ENCODE data around the gene MUC5B. TPM values are rescaled to one million over a fixed set of nuclear protein-coding genes. Genes with fewer than 3 reads are reported as not detected.

Gene MUC5B
- total RNA-seq, 2 experiments from 2014 or later = not detected

DNA sequence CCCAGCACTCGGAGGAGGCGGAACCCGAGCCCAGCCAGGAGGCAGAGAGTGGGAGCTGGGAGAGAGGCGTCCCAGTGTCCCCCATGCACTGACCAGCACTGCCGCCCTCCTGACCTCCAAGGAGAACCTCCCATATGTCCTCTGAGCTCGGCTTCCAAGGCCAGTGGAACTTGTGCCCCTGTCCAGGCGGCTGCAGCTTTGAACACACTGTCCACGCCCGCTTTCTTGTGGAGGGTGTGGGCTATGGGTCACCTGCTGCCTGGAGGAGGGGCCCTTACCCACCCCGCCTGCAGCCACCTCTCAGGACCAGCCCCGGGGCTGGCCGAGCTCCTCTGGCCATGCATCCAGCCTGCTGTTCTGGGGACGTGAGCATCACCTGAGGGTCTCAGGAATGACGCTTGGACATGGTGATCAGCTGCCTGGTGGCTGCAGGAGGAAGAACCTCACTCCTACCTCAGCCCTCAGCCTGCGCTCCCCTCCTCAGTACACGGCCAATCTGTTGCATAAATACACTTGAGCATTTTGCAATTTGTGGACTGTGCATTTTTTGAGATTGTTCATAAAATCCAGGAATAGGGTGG lies 22.2 kb upstream of the MUC5B start:
- Mint-ChIP-seq H3K27me3 (no peaks in the 10 kb centered on the region), H3K27ac (no peak overlapping the region), H3K4me1 (ENCODE audit: low read depth) (no peaks in the 10 kb centered on the region), H3K9me3 (no peaks in the 10 kb centered on the region), H3K4me3 (no peak overlapping the region), H3K36me3 (ENCODE audit: low read depth) (no peaks in the 10 kb centered on the region)
- no peaks in the 10 kb centered on the region for H3K9me3 ChIP-seq (ENCODE audit: control insufficient read depth in 1 of 2, insufficient read depth in 1 of 2, low read length in 2 of 2)
- peaks cover 0 to 3% of the 10 kb centered on the region in 2 experiments for H3K27me3 ChIP-seq (ENCODE audit: control insufficient read depth in 1 of 2, insufficient read depth in 2 of 2, low read length in 2 of 2)
- TF ChIP-seq, protein P1, sequence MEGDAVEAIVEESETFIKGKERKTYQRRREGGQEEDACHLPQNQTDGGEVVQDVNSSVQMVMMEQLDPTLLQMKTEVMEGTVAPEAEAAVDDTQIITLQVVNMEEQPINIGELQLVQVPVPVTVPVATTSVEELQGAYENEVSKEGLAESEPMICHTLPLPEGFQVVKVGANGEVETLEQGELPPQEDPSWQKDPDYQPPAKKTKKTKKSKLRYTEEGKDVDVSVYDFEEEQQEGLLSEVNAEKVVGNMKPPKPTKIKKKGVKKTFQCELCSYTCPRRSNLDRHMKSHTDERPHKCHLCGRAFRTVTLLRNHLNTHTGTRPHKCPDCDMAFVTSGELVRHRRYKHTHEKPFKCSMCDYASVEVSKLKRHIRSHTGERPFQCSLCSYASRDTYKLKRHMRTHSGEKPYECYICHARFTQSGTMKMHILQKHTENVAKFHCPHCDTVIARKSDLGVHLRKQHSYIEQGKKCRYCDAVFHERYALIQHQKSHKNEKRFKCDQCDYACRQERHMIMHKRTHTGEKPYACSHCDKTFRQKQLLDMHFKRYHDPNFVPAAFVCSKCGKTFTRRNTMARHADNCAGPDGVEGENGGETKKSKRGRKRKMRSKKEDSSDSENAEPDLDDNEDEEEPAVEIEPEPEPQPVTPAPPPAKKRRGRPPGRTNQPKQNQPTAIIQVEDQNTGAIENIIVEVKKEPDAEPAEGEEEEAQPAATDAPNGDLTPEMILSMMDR (IDR thresholded peaks at IDR 0.05) = no peak
- no peak overlapping the region for H3K4me3 ChIP-seq (ENCODE audit: low read length)
- intact Hi-C loops (cut with DNase I, micrococcal nuclease) = no loop called here
- no peak overlapping the region for H3K27ac ChIP-seq (ENCODE audit: low read depth in 1 of 2, low read length in 2 of 2)
- ATAC-seq (ENCODE audit: poor library complexity) = no peak
- POLR2A ChIA-PET = no interaction called here
- DNase-seq = peak in 1 of 14 experiments; percentile 4
- H3K36me3 ChIP-seq (ENCODE audit: insufficient read depth, low read length) = no peaks in the 10 kb centered on the region
- CTCF ChIA-PET = no interaction called here
- H3K4me1 ChIP-seq (ENCODE audit: insufficient read depth, low read length) = peaks cover 8% of the 10 kb centered on the region

DNA sequence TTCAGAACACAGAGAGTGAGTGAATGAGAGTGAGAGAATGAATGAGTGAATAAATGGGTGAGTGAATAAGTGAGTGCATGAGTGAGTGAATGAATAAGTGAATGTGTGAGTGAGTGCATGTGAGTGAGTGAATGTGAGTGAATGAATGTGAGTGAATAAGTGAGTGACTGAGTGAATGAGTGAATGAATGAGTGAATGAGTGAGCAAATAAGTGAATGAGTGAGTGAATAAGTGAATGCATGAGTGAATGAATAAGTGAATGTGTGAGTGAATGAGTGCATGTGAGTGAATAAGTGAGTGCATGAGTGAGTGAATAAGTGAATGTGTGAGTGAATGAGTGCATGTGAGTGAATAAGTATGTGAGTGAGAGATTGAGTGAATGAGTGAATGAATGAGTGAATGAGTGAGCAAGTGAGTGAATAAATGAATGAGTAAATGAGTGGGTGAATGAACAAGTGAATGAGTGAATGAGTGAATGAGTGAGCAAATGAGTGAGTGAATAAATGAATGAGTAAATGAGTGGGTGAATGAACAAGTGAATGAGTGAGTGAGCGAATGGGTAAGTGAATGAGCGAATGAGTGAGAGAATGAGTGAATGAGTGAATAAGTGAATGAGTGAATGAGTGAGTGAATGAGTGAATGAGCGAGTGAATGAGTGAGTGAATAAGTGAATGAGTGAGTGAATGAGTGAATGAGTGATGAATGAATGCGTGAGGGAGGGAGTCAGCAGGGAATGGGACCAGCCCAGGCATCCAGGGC lies 21.3 kb upstream of the MUC5B start:
- DNase-seq = no peak
- POLR2A ChIA-PET = no interaction called here
- ATAC-seq (ENCODE audit: poor library complexity) = no peak
- Histone ChIP-seq H3K4me3 (ENCODE audit: low read length) (no peak overlapping the region), H3K27ac (ENCODE audit: low read depth in 1 of 2, low read length in 2 of 2) (no peak overlapping the region), H3K9me3 (ENCODE audit: control insufficient read depth in 1 of 2, insufficient read depth in 1 of 2, low read length in 2 of 2) (no peaks in the 10 kb centered on the region), H3K36me3 (ENCODE audit: insufficient read depth, low read length) (no peaks in the 10 kb centered on the region), H3K4me1 (ENCODE audit: insufficient read depth, low read length) (peaks cover 8% of the 10 kb centered on the region), H3K27me3 (ENCODE audit: control insufficient read depth in 1 of 2, insufficient read depth in 2 of 2, low read length in 2 of 2) (peaks cover 0 to 3% of the 10 kb centered on the region in 2 experiments)
- TF ChIP-seq, protein P1 (IDR thresholded peaks at IDR 0.05) = no peak
- H3K27me3 Mint-ChIP-seq = no peaks in the 10 kb centered on the region
- no peaks in the 10 kb centered on the region for H3K4me1 Mint-ChIP-seq (ENCODE audit: low read depth)
- H3K4me3 Mint-ChIP-seq = no peak overlapping the region
- no peaks in the 10 kb centered on the region for H3K9me3 Mint-ChIP-seq
- intact Hi-C loops (cut with DNase I, micrococcal nuclease) = loop anchor here in 1 of 2 experiments (1.0 kb wide), 1 partner anchor 314 kb away; no protein-coding TSS in a partner anchor
- H3K36me3 Mint-ChIP-seq (ENCODE audit: low read depth) = no peaks in the 10 kb centered on the region
- CTCF ChIA-PET = no interaction called here
- H3K27ac Mint-ChIP-seq = no peak overlapping the region

DNA sequence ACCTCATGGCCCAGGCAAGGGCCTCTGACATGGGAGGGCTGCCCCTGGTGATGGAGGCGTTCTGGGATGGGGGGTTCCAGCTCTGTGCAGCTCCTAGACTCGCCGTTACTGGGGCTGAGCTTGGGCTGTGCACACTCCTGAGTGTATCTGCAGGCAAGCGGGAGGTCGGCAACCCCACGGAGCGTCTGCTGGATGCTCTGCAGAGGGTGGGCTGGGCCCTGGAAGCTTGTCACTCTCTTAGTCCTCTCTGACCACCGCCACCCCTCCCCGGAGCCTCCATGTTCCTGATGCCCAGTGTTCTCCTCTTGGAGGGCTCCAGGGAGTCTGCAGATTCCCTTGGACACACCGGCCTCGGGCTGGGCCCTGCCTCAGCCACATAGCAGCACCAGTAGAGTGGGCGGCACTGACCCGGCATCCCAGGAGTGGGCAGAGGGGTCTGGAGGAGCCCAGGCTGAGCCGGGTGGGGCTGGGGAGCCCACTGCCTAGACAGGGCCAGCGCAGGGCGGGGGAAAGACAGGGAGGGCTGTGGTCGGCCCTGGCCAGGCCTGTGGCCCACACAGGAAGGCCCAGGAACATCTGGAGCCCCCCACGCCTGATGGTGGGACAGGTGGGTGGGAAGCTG lies 20.6 kb upstream of the MUC5B start:
- intact Hi-C loops (cut with DNase I, micrococcal nuclease) = loop anchor here in 1 of 2 experiments (1.0 kb wide), 1 partner anchor 313 kb away; no protein-coding TSS in a partner anchor
- H3K4me3 ChIP-seq (ENCODE audit: low read length) = no peak overlapping the region
- Mint-ChIP-seq H3K4me1 (ENCODE audit: low read depth) (no peaks in the 10 kb centered on the region), H3K36me3 (ENCODE audit: low read depth) (no peaks in the 10 kb centered on the region), H3K27ac (no peak overlapping the region), H3K27me3 (no peaks in the 10 kb centered on the region), H3K4me3 (no peak overlapping the region), H3K9me3 (no peaks in the 10 kb centered on the region)
- CTCF ChIA-PET = interaction anchor here (1.0 to 1.2 kb wide), 2 partner anchors 313 to 372 kb away, joined by 6 to 12 read pairs; no protein-coding TSS in a partner anchor
- H3K27ac ChIP-seq (ENCODE audit: low read depth in 1 of 2, low read length in 2 of 2) = no peak overlapping the region
- H3K36me3 ChIP-seq (ENCODE audit: insufficient read depth, low read length) = no peaks in the 10 kb centered on the region
- H3K27me3 ChIP-seq (ENCODE audit: control insufficient read depth in 1 of 2, insufficient read depth in 2 of 2, low read length in 2 of 2) = peaks cover 0 to 3% of the 10 kb centered on the region in 2 experiments
- ATAC-seq (ENCODE audit: poor library complexity) (peak; percentile 51), DNase-seq (peak in 1 of 14 experiments; percentile 8)
- TF ChIP-seq, protein P1 (IDR thresholded peaks at IDR 0.05) = no peak
- peaks cover 0 to 4% of the 10 kb centered on the region in 2 experiments for H3K9me3 ChIP-seq (ENCODE audit: control insufficient read depth in 1 of 2, insufficient read depth in 1 of 2, low read length in 2 of 2)
- POLR2A ChIA-PET = no interaction called here
- peaks cover 8% of the 10 kb centered on the region for H3K4me1 ChIP-seq (ENCODE audit: insufficient read depth, low read length)

Measured in CD4-positive, alpha-beta T cell (primary cell).